SKM-1 treated with dmso at 0.1 percent for 144 hours (cell line): ENCODE results near the gene PLEKHD1.
"Not testable (repeated sequence)": the region's sequence is repeated elsewhere in the genome, so short reads cannot be mapped to it uniquely, and the experiment has no call there.

ENCODE experiments used
- DNase-seq: peaks from one replicate; lab custom pipeline; 2025; ENCODE audit not compliant: unreplicated experiment; lab: John Stamatoyannopoulos, UW

Gene PLEKHD1

GRCh38 chr14:69481815-69482568 lies 2.5 kb upstream of the PLEKHD1 start:
- no peak for DNase-seq

- no peak for DNase-seq
These were observed 624 bp upstream of the PLEKHD1 start for GRCh38 chr14:69483765-69484443.

DNA sequence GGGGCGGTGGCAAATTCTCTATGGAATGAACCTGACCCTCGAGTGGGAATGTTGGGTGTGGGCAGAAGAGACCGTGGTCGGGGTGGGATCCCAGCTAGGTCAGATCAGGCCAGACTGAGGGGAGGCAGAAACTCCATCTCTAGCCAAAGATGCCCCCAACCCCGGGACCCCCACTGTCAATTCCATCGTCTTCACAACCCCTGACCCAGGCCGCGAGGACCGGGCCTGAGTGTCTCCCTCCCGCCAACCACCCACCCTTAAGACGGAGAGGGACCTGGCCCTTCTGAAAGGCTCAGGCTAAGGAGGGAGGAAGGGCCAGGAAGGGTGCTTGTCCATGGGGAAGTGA lies 760 bp downstream of the PLEKHD1 start:
- DNase-seq, result no peak

DNA sequence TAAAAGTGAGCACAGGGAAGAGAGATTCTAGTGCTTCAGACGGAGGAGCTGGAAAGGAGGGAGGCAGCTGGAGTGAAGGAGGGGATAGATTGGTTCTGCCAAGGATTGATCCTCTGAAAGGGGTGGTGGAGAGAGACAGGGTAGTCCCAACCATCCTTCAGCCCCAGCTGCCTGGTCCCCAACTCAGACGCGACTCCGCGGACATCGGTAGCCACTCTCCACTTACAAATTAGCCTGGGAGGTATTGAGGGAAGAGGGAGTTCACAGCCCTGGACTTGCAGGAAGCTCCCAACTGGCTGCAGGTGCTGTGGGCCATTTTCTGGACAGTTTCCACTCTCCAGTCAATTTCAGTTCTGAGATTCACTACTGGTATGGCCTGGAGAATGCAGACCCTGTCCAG lies 1.2 kb downstream of the PLEKHD1 start:
- DNase-seq, result no peak

DNA sequence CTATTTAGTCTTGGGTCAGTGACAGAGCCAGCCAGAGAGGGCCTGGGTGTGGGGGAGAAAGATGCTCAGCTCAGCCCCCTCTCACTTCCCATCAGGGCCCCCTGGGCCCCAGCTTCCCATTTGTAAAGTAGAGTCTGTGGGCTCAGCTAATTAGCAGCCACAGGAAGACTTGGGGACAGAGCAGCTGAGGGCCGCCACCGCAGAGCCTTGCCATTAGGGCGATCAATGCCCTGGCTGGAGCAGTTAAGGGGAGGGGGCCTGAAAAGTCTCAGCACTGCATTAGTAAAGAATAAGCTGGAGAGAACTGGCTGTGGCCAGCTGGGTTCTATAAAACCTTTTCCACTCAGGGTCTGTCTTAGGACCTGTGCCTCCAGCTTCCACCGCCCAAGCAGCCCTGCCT lies 2.7 kb downstream of the PLEKHD1 start:
- DNase-seq, result no peak

DNA sequence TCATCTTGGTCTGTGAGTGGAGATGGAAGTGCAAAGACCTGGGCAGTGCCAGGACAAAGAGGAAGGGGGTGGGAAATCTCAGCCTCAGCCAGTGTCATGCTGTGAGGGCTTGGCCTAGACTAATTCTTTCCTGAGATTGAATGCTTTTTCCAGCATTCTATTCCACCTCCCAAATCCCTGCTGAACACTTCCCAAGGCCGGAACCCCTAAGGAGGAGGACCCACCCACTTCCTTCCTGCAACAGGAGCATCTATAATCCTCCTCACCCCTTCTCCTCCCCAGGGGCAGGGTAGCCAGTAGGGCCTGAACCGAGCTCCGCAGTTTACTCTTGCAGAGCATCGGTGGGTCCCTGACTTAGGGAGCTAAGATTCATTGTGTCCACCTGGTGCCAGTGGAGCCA lies 3.2 kb downstream of the PLEKHD1 start:
- DNase-seq, result no peak

DNA sequence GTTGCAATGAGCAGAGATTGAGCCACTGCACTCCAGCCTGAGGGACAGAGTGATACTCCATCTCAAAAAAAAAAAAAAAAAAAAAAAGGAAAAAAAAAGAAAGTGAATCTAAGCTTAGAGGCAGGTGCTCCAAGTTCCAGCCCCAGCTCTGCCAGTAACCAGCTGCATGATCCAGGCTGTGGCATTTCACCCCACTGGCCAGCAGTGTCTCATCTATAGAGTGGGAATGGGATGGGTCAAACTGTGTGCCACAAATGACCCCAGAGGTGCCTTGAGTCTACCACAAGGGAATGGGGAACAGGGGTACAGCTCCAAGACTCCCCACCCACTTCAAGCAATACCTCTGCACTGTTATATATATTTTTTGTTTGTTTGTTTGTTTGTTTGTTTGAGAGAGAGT lies 5.0 kb downstream of the PLEKHD1 start:
- DNase-seq, result no peak

DNA sequence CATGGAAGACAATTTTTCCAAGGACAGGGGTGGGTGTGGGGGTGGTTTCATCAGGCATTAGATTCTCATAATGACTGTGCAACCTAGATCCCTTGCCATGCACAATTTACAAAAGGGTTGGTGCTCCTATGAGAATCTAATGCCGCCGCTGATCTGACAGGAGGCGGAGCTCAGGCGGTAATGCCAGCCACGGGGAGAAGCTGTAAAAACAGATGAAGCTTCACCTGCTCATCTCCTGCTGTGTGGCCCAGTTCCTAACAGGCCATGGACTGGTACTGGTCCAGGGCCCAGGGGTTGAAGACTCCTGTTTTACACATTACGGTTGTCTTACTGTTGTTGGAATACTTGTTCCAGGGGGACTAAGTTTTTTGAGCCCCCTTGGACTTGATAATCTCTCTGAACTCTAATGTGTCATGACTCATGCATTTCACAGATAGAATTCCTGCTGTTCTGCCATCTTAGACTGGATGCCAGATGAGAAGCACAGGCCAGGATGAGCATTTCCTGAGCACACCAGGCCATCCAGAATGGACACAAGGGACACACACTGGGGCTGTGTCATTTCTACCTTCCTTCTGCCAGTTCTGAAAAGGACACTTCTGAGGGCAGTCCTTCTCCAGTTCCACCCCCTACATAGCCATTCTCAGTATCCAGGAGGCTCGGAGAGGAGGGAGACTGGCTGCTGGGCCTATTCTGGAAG lies 5.8 kb downstream of the PLEKHD1 start:
- DNase-seq, result no peak

GRCh38 chr14:69491193-69491592 lies 6.7 kb downstream of the PLEKHD1 start:
- no peak for DNase-seq

- DNase-seq, result no peak
These were observed 8.5 kb downstream of the PLEKHD1 start for GRCh38 chr14:69493038-69493437.

DNA sequence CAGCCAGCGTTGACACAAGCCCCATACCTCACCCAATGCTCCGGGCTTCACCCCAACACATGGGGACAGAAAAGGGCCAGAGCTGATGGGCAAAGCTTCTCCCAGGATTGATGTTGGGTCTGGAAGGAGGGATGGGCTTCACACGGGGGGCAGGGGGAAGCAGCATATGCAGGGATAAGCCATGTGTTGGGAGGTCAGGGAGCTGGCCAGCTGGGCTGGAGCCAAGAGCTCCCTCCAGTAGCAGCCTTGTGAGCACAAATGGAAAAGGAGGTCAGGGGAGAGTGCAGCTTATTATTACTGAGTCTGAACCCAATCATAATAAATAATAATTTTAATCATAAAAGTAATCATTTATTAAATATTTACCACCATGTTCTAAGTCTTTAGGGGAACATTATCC lies 9.3 kb downstream of the PLEKHD1 start:
- DNase-seq, result no peak

GRCh38 chr14:69495341-69495921 lies 10.9 kb downstream of the PLEKHD1 start:
- DNase-seq, result no peak

- DNase-seq, result not testable (repeated sequence)
These were observed 13.3 kb downstream of the PLEKHD1 start for GRCh38 chr14:69497866-69498265.

GRCh38 chr14:69498286-69498685 lies 13.8 kb downstream of the PLEKHD1 start:
- not testable (repeated sequence) for DNase-seq

DNA sequence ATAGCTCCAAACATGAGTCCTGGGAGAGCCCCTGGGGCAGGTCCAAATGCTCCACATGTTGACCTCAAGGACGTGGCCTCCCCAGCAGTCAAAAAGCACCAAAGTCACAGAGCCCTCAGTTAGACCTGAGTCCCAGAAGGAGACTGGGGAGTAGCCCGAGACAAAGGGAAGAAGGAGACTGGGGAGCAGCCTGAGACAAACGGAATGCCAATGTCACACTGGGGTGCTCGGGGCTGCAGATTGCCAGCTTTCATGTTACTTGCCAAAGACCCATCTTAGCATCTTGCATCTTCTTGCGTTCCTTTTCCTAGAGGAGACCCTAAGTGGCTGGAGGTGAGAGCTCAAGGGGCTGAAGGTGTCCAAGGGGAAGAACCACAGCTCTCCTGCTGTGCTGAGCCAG lies 14.9 kb downstream of the PLEKHD1 start:
- no peak for DNase-seq

- no peak for DNase-seq
These were observed 15.6 kb downstream of the PLEKHD1 start for GRCh38 chr14:69500096-69500495.

GRCh38 chr14:69500736-69501135 lies 16.2 kb downstream of the PLEKHD1 start:
- DNase-seq, result no peak

DNA sequence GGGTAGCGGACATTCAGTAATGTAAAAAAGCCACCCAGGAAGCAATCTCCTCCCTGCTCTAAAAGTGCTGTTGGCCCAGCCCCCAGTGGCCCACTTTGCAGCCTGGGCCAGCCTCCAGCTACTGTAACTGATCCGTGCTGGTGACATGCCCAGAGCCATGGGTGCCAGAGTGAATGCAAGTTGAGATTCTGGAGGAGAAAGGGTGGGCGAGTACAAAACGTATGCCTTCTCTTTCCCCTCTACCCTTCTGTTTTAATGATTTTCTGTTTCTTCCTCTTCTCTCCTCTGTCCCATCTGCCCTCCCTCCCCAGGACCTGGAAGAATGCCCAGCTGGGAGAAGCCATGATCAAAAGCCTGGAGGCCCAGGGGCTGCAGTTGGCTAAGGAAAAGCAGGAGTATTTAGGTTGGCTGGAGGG lies 16.9 kb downstream of the PLEKHD1 start:
- no peak for DNase-seq

DNA sequence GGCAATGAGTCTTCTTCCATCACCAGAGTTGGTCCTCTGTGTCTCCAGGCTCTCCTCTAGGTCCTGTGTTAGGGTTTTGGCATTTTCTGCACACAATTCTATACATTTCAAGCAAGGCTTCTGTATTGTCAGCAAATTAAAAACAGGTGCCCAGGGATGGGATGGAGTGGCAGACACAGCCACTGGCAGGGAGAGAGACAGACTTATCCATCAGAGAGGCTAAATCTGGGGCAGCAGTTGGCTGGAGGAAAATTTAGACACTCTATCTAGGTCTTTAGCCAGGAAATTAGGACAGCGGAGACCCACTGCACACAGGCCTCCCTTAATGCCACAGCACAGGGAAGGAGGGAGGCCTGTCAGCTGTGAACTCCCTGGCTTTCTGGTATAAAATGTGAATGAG lies 20.2 kb downstream of the PLEKHD1 start:
- no peak for DNase-seq

DNA sequence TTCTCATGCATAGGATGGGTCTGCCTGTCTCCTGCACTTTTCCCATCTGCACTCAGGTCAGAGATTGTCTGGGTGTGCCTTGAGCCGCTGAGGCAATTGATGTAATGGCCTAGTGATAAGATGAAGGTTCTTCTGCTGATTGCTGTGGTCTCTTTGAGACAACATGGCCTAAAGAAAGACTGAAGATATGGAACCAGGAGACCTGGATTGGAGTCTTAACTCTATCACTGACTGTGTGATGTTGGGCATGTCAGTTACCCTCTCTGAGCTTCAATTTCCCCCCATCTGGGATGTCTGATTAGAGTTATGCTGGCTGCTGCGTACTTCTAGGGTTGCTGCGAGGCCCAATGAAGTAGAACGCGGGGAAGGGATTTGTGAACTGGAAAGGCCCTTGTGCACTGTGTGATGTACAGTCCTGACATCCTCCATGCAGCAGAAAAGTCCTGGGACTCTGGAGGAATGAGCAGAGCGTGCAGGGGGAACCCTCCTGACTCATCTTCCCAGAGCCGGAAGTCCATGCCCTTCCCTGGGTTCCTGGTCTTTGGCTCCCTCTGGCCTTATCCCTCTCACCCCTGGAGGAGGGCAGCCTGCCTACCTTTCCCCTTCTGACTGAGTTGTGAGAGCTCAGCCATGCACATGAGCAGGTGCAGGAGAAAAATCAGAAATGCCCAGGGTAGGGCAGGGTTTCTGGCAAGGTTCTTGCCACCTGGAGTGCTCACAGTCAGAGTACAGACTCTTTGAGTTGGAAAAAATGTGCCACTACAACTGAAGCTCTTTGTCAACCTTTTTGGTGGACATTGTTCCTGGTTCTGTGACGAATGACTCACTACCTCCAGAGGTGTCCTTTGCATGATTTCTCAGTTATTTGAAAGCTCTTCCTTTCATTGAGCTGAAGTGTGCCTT lies 21.1 kb downstream of the PLEKHD1 start:
- no peak for DNase-seq

GRCh38 chr14:69506241-69506595 lies 21.7 kb downstream of the PLEKHD1 start:
- DNase-seq, result no peak
